GM15510 (cell line): ENCODE measurements around the gene ZNF74.

ENCODE experiments used
- POLR2A ChIP-seq: IDR thresholded peaks from 3 replicates; pipeline ENCODE4 v1.6.1; 2011; ENCODE audit warnings: borderline replicate concordance; ENCODE audit not compliant: insufficient read length; ENCODE audit errors: extremely low read depth

ZNF74 gene

GRCh38 chr22:20441631-20442484, 47.9 kb downstream of the ZNF74 start:
- TF ChIP-seq POLR2A = no peak

- TF ChIP-seq POLR2A = no peak
Measured at GRCh38 chr22:20442485-20443284, 48.7 kb downstream of the ZNF74 start.

- no peak for TF ChIP-seq POLR2A
Measured at GRCh38 chr22:20444325-20444724, 50.4 kb downstream of the ZNF74 start.

- no peak for TF ChIP-seq POLR2A
Measured at GRCh38 chr22:20446383-20446970, 52.5 kb downstream of the ZNF74 start.

GRCh38 chr22:20448630-20449029, 54.7 kb downstream of the ZNF74 start:
- no peak for TF ChIP-seq POLR2A

GRCh38 chr22:20449819-20450550, 56.0 kb downstream of the ZNF74 start:
- TF ChIP-seq POLR2A = no peak

- TF ChIP-seq POLR2A = no peak
Measured at GRCh38 chr22:20450551-20450906, 56.6 kb downstream of the ZNF74 start.

- TF ChIP-seq POLR2A = no peak
Measured at GRCh38 chr22:20451920-20452319, 58.0 kb downstream of the ZNF74 start.

GRCh38 chr22:20453222-20453621, 59.3 kb downstream of the ZNF74 start:
- no peak for TF ChIP-seq POLR2A

GRCh38 chr22:20455709-20456063, 61.7 kb downstream of the ZNF74 start:
- TF ChIP-seq POLR2A = no peak

- no peak for TF ChIP-seq POLR2A
Measured at GRCh38 chr22:20456064-20456721, 62.2 kb downstream of the ZNF74 start.

GRCh38 chr22:20456722-20457076, 62.7 kb downstream of the ZNF74 start:
- TF ChIP-seq POLR2A = no peak

- TF ChIP-seq POLR2A = no peak
Measured at GRCh38 chr22:20457506-20458240, 63.7 kb downstream of the ZNF74 start.
